GM21515 (cell line): ENCODE data around the gene CYP46A1.

ENCODE experiments used
- ATAC-seq: cut with Tn5 transposase; IDR thresholded peaks from one replicate; pipeline ENCODE4 v1.9.1; 2021; ENCODE audit not compliant: unreplicated experiment

Gene CYP46A1

DNA sequence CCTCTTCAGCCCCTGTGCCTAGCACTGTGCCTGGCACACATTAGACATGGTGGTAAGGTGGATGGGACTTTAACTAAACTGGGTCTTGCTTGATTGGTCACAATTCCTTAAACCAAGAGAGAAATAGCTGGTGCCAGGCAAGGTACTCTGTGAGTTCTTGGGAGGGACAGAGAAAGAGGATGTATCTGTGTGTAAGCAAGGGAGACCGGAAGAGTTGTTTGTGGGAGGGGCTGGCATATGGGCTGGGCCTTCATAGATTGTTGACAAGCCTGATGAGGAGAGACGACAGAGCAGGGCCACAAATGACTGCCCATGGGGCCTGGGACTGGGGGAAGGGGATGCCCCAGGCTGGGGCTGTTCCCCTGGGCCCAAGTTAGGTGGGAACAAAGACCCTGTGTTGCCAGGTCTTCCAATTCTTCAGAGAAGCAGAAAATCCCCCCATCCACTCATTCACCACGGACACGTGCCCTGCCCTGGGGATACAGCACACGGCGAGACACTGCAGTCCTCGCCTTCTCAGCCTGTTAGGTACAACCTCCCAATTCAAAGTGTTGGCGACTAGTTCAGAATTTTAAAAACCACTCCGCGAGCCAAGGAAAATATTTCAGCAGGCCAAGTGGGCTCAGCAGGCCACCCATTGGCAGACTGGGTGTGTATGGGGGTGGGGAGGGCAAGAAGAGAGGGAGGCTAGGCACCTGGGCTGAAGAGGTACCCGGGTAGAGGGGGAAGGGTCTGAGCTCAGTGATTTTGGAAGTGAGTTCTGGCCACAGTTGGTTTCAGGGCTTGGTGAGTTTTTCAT lies 11.4 kb upstream of the CYP46A1 start:
- ATAC-seq: peak; percentile 72

DNA sequence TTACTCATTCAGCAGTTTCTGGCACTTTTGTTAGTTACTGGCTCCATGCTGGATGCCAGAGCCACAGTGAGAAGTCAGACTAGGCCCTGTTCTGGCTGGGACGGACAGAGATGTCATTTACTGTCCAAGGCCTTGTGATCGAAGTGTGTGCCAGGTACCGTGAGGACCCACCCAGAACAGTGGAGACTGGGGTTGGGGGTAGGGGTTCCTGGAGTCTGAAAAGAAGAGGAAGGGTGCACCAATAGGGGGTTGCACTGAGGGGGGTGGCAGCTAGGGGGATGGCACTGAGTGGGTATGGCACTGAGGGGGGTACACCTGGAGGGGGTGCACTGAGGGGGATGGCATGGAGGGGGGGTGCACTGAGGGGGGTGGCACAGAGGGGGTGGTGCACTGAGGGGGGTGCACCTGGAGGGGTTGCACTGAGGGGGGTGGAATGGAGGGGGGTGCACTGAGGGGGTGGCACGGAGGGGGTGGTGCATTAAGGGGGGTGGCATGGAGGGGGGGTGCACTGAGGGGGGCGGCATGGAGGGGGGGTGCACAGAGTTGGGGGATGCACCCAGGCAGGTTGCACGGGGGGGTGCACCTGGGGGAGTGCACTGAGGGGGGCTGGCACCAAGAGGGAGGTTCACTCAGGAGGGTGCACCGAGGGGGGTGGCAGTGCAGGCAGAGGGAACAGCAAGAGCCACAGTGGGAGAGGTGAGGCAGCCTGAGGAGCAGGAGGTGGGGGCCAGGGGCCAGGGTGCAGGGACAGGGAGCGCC lies 10.6 kb upstream of the CYP46A1 start:
- ATAC-seq: no peak

DNA sequence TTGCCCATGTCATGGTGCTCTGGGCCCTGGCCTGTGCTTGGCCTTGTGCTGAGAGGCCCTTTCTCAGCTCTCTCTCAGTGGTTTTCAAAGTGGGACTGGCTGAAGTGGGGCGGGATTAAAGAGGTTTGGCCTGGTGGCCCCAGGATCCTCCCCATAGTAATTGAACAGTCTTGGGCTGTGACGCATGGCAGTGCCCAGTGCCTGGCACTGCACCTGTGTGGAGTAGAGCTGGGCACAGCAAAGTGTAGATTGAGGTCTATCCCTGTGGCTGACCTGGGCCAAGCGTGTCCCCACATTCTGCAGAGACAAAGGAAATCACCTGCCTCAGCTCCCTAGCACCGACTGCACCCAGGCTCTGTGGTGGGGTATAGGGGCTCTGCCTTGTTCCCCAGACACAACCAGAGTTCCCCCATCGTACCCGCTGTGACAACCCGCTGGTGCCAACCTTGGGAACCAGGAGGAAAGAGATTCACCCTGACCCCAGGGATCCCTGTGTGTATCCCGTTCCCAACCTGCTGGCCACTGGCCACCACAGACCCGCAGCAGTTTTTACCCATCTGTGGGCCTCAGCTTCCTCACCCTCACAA lies 9.9 kb upstream of the CYP46A1 start:
- no peak for ATAC-seq

DNA sequence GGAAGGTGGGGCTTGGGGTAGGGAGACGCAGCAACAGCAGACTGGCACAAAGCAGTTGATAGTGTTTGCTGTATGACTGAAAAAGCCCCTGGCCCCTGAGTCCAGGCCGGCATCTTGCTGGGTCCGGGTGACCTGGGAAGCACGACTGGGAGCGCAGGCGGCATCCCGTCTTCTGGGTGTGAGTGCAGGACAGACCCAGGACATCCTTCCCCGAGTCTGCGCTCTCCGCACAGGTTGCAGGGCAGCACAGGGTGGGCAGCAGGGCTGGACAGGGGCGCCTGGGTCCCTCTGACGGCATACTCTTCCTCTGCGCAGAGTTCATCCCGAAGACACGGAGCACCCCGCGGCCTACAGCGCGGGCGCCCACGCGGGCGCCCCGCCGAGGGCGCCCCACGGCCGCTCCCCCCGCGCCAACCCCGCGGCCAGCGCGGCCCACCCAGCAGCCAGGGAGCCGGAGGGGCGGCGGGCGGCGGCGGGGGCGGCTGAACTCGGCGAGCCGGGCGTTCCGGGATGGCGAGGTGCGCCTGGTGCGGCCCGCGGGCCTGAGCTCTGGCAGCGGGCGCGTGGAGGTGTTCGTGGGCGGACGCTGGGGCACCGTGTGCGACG lies 9.2 kb upstream of the CYP46A1 start:
- ATAC-seq: no peak

DNA sequence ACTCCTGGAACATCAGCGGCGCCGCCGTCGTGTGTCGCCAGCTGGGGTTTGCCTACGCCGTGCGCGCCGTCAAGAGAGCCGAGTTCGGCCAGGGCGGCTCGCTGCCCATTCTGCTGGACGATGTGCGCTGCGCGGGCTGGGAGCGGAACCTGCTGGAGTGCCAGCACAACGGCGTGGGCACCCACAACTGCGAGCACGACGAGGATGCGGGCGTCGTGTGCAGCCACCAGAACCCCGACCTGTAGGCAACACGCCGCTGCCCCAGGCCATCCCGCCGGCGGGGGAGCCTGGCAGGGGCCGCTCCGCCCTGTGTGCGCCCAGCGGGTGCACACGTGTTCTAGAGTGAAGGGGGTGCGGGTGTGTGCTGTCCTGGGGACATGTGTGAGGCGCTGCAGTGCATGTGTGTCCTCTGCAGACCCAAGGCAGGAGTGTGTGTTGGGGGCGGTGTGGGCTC lies 8.7 kb upstream of the CYP46A1 start:
- ATAC-seq: no peak

DNA sequence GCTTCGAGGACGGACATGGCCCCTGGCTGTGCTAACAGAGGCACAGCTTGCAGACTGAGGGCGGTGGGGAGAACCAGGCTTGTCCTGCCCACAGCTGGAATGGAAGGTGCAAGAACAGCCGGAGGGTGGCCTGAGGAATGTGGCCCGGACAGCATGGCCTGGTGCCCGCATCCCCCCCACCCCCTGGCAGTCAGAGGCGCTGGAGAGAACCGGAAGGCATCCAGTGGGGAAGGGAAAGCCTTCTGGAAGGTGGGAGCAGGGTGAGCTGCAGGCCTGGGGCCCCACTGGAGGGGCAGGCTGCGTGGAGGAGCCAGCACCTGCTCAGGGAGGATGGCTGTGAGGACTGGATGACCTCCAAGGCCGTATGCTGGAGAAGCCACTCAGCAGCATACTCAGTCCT lies 8.1 kb upstream of the CYP46A1 start:
- no peak for ATAC-seq

DNA sequence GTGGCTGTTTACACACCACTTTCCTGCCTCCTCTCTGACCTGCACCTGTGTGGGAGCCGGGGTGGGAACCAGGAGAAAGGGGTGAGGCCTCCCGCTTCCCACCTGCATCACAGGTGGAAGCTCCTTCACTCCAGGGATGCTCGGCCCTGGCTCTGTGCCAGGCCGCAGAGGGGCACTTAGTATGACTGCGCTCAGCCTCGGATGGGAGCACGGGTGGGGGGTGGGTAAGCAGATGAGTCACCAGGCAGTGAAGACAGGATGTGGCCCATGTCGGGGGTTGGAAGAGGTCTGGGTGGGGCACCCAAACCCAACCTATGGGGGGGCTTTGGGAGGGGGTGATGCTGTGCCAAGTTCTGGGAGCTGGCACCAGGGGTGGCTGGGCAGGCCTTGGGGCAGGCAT lies 7.4 kb upstream of the CYP46A1 start:
- ATAC-seq: no peak

DNA sequence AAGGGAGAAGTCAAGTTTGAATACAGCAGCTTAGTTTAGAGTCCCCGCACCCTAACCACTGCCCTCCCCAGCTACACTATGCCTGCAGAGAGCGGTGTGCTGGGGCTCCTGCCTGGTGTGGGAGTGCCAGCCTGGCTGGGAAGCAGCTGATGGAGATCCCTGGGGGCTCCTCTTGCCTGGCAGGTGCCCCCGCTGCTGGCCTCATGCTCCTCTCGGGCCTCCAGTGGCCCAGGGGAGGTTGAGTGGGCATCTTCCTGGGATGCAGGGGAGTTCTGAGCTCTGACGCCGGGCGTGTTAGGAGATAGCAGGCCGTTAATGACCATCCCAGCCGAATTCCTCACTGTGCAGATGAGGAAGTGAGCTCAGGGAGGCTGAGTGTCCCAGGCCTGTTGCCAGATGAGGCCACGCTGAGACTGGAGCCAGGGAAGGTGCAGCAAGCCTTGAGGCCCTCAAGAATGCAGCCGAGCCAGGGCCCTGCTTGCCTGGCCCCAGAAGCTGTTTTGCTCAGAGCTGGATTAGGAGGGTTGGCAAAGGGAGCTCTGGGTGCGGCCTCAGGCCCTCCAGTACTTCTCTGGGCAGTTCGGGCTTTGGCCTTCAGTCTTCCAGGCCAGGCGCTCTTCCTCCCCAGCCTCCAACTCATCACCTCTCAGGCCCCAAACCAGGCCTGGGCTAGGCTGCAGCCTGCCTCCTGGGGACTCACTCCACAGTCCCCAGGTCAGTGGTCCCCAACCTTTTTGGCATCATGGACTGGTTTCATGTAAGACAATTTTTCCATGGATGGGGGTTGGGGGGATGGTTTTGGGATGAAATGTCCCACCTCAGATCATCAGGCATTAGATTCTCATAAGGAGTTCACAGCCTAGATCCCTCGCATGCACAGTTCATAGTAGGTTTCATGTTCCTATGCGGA lies 6.6 kb upstream of the CYP46A1 start:
- ATAC-seq: no peak

DNA sequence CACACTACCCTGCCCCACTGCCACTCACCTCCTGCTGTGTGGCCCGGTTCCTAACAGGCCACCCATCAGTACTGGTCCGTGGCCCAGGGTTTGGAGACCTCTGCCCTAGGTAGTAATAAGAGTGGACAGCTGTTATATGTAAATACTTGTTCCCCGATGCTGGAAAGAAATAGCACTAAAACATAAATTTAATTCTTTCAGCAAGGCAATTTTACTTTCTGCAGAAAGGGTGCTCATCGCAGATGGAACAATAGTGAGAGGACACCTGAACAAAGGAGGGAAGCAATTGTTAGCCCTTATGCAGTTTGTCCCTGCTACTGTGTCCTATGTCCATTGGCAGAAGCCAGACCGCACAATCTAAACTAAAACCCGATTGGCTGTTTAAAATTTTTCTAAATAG lies 5.9 kb upstream of the CYP46A1 start:
- ATAC-seq: no peak

DNA sequence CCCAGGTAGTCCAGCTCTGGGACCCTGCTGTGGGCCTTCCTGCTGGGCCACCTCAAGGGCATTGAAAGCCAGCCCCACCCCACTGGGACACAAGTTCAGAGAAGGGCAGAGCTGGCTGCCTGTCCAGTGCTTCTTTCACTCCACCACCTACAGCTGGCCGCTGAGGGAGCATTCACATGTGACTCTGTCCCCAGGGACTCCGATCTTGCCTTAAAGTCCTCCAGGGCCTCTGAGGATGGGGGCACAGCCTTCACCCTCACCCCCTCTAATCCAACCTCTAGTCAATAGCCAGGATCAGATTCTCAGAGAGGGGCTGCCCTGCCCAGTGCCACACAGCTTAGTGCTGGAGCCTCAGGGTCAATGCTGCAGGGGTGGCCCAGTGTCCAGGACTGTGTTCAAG lies 5.0 kb upstream of the CYP46A1 start:
- ATAC-seq: no peak

DNA sequence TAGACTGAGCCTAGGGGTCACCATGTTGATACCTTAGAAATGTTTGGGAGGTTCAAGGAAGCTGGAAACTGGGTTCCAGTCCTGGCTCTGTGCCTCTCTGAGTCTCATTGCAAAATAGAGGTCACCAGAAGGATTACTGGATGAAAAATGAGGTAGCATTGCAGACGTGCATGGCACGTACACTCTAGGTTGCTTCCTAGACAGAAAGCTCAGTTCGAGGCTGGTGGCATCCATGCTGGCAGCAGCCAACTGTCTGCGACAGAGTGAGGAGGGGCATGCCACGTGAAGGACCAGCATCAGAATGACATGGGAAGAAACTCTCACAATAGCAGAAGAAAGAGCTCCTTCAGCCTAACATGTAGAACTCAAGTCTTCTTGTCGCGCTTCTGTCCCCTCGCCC lies 4.6 kb upstream of the CYP46A1 start:
- ATAC-seq: no peak

DNA sequence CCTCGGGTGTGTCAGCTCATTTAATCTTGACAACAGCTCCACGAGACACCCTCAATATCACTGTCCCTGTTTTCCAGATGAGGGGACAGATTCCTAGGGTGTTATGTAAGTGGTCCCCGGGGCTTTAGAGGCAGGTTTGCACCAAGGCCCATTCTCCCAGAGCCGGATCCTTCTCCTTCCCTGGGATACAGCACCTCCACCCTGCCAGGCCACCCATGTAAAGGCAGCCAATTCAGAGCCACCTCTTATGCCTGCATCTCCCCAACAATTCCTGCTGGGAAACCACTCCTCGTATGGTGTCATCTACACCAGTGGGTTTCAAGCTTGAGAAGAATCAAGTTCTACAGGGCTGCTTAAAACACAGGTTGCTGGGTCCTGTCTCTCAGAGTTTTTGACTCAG lies 4.1 kb upstream of the CYP46A1 start:
- ATAC-seq: no peak

DNA sequence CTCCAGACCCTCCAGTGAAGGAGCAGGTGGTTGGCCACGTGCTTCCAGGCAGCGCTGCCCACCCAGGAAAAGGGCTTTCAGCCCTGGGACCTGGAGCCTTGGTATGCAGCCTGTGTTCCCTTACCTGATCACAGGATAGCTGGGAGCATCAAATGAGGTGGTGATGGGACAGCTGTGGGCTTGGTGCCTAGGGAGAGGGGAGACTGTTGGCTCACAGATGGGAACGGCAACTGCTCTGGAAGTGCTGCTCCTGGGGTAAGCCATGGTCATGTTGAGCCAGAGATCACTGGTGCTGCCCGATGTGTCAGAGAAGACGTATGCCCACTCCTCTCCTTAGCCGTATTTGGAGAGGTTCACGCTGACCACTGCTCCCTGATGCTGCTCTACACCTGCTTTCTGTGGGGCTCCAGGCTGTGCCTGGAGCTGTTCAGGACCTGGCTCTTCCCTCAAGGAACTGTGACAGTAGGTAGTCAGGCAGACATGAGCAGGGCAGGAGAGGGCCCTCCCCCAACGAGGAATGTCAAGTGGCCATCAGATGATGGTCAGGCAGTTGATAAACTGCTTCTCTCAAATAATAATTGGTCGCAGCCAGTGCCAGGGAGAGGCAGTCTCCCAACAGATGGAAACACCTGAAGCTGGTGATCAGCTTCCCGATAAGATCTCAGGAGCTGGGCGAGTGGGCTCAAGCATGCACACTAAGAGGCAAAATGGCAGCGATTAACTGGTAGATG lies 2.8 kb upstream of the CYP46A1 start:
- ATAC-seq: no peak

DNA sequence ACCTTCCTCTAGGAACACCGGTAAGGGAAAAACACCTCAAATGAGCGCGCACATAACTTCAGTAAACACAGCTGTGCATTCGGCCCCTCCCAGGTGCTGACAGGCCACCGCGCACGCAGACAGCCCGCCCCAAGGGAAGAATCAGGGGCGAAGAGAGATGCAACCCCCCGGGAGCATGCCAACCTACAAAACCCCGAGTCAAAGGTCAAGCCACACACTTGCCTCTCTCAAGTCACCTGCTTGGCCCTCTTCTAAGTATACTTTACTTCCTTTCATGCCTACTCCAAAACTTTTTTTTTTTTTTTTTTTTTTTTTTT lies 2.3 kb upstream of the CYP46A1 start:
- ATAC-seq: no peak

DNA sequence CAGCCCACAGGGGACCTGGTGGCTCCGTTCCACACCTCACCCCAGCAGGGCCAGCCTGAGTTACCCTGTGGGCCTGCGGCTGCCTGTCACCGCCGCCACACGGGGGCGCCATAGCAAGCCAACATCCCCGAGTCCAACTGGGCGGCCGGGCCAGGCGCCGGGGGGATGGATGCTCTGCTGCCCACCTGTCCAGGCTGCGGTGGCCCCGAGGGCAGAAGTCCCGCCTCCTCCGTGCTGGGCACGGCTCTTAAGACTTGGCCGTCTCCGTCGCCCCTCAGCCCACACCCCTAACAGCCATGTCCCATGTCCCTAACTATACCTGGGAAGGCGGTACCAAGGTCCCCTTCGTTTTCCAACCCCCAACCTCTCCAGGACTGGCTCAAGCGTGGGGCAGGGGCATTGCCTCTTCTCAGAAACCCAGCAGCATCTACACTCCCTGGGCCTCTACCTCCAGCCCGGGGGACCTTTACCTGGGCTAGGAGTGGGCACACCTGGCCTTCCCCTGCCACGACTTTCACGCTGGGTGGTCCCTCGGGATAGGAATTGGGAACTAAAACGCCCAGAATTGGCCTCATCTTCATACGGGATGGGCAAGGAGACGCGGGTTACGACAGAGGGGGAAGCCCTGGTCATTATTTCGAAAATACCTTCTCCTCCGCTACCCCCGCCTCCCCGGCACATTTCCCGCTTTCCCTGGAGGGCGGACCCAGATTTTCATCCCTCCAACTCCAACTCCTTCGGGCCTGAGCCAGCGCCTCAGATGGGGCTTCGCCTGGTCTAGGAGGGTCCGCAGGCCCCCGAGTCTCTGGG lies 1.1 kb upstream of the CYP46A1 start:
- peak; percentile 39 for ATAC-seq

DNA sequence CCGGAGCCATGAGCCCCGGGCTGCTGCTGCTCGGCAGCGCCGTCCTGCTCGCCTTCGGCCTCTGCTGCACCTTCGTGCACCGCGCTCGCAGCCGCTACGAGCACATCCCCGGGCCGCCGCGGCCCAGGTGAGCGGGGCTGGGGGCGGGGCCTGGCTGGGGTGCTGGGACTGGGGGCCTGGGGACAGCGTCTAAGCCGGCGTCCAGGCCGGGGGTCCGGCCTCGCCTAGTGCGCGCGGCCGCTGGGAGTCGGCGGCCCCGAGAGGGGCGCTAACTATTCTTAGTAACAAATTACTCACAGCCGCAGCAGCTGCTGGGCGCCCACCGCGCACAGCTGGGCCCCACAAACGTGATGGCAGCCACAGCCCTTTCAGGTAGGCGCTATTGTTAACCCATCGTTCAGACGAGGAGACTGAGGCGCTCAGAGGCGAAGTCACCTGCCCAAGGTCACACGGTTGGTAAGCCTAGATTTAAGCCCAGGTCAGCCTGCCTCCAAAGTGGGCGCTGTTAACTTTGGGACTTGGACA lies 374 bp downstream of the CYP46A1 start:
- peak; percentile 25 for ATAC-seq

DNA sequence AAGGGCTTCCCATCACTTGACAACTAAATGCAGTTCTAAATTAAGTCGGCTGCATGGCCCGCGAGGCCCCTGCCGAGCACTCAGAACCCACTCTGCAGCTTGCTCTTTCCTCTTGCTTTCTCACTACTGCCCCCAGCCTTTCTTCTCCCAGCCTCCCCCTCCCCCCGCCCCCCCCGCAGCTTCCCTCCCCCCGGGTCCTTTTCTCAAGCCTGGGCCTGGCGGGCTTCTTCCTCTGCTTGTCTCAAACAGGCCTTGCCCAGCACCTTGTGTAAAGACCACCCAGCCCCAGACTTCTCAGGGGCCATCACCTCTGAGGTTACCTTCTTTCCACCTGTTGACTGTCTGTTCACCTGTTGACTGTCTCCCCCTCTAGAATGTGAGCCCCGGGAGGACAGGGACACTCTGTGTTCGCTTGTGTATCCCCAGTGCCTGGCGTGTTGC lies 1.1 kb downstream of the CYP46A1 start:
- ATAC-seq: no peak

DNA sequence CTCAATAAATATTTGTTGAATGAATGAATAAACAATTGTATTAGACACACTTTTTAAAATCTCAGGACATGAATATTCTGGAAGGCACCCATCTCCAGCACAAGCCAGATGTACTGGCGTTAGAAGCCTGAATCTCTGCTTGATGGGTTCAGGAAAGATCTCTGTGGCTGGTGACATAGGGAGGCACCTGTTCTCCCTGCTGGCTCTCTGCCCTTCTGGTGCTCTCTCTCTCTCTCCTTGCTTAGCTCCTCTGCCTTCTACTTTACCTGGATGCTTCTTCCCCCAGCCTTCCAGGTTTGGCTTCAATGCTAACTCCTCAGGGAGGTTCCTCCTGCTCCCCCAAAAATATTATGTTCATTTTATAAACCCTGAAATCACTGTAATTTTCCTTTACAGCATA lies 1.5 kb downstream of the CYP46A1 start:
- ATAC-seq: no peak
